ENCODE measurements around the gene FBXO21.
A peak's percentile ranks its signal among the peaks of the same experiment; 100 is the strongest.

The FBXO21 gene

DNA sequence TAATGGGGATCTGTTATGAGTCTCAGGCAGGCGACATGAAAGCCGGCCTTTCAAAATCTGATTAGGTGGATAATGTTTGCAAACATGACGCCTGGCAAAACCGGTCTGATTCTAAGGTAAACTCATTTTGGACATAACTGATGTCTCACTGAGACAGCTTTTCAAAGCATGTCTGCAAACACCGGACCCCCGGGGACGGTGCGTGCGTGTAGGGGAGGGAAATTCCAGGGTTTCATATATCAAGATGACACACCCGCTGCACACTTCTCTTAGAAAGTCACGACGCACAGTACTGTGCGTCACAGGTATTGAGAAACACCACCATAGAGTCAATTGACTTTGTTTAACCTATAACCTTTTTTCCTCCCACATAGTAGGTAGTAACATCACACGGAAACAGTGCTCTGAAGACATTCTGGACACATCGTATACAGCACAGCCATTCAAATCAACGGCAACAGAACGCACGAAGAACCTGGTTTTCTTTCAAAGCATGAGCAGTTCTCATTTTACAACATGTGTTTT lies 47.2 kb downstream of the FBXO21 start:
- no peak overlapping the region for H3K27ac ChIP-seq (ENCODE audit: insufficient read depth, low read length, poor library complexity, severe bottlenecking)
- H3K27me3 ChIP-seq (replicated peaks; ENCODE audit: control insufficient read depth, insufficient read depth, low read length, poor library complexity, severe bottlenecking) = no peaks in the 10 kb centered on the region
- H3K9me3 ChIP-seq (ENCODE audit: control insufficient read depth, low read length) = no peaks in the 10 kb centered on the region
- no peak for DNase-seq
- peaks cover 29% of the 10 kb centered on the region for H3K36me3 ChIP-seq (ENCODE audit: control insufficient read depth, insufficient read depth, low read length)
- H3K4me3 ChIP-seq (ENCODE audit: insufficient read depth, low read depth, low read length, poor library complexity, severe bottlenecking) = no peak overlapping the region
- no peaks in the 10 kb centered on the region for H3K4me1 ChIP-seq (ENCODE audit: control insufficient read depth, insufficient read depth, low read length, poor library complexity, severe bottlenecking)

DNA sequence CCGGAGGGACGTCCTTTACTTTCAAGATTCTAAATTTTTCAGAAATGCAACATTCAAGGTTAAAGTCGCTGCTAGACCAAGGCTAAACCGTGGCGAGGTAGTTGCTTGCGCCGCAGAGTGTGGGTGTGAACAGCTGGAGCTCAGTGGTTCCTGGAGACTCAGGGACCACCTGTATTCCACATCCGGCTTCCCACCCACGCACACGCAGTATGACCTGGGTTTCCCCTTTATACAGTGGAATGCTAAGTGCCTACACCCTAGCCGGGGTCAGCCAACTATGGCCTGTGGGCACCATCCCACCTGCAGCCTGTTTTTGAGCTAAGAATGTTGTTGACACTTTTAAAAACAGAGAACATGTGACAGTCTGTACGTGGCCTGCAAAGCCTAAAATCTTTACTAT lies 48.2 kb downstream of the FBXO21 start:
- H3K27me3 ChIP-seq (replicated peaks; ENCODE audit: control insufficient read depth, insufficient read depth, low read length, poor library complexity, severe bottlenecking) = no peaks in the 10 kb centered on the region
- no peak for DNase-seq
- H3K4me3 ChIP-seq (ENCODE audit: insufficient read depth, low read depth, low read length, poor library complexity, severe bottlenecking) = no peak overlapping the region
- H3K27ac ChIP-seq (ENCODE audit: insufficient read depth, low read length, poor library complexity, severe bottlenecking) = no peak overlapping the region
- H3K4me1 ChIP-seq (ENCODE audit: control insufficient read depth, insufficient read depth, low read length, poor library complexity, severe bottlenecking) = no peaks in the 10 kb centered on the region
- H3K36me3 ChIP-seq (ENCODE audit: control insufficient read depth, insufficient read depth, low read length) = peaks cover 29% of the 10 kb centered on the region
- H3K9me3 ChIP-seq (ENCODE audit: control insufficient read depth, low read length) = no peaks in the 10 kb centered on the region

DNA sequence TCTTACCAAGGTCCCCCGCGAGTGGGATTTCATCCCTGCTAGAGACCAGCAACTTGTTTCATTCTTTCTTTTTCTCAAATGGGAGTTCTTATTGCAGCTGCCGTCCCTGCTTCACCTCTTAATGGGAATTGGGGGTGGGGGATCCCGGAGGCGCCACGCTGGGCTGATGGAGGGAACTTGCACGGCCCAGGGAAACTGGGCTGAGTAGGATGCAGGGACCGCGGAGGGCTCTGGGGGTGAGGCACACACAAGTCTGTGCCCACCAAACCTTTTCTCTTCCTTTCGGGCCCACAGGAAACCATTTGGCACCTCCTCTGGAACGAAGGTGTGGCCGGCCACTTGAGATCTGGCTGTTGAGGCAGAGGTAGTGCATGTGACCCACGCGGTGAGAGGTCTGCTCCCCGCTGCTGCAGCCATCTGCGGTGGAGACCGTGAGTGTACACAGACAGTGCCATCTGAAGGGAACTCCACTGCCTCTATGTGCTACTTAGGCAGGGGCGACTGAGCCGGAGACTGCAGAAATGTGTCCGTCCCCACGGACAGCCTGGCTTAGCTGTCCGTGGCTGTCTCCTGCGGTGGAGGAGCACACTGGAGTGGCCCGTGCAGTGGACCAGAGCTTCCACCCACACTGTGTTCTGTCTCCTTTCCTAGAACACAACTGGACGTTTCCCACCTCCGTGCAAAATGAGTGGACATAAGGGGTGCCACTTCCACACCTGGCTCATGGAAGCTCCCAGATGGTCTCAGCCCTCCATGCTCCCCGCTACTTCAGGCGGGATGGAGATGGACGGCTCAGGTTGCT lies 49.0 kb downstream of the FBXO21 start:
- H3K9me3 ChIP-seq (ENCODE audit: control insufficient read depth, low read length) = no peaks in the 10 kb centered on the region
- no peak for DNase-seq
- H3K27ac ChIP-seq (ENCODE audit: insufficient read depth, low read length, poor library complexity, severe bottlenecking) = no peak overlapping the region
- H3K4me3 ChIP-seq (ENCODE audit: insufficient read depth, low read depth, low read length, poor library complexity, severe bottlenecking) = no peak overlapping the region
- no peaks in the 10 kb centered on the region for H3K4me1 ChIP-seq (ENCODE audit: control insufficient read depth, insufficient read depth, low read length, poor library complexity, severe bottlenecking)
- peaks cover 24% of the 10 kb centered on the region for H3K36me3 ChIP-seq (ENCODE audit: control insufficient read depth, insufficient read depth, low read length)
- no peaks in the 10 kb centered on the region for H3K27me3 ChIP-seq (replicated peaks; ENCODE audit: control insufficient read depth, insufficient read depth, low read length, poor library complexity, severe bottlenecking)

DNA sequence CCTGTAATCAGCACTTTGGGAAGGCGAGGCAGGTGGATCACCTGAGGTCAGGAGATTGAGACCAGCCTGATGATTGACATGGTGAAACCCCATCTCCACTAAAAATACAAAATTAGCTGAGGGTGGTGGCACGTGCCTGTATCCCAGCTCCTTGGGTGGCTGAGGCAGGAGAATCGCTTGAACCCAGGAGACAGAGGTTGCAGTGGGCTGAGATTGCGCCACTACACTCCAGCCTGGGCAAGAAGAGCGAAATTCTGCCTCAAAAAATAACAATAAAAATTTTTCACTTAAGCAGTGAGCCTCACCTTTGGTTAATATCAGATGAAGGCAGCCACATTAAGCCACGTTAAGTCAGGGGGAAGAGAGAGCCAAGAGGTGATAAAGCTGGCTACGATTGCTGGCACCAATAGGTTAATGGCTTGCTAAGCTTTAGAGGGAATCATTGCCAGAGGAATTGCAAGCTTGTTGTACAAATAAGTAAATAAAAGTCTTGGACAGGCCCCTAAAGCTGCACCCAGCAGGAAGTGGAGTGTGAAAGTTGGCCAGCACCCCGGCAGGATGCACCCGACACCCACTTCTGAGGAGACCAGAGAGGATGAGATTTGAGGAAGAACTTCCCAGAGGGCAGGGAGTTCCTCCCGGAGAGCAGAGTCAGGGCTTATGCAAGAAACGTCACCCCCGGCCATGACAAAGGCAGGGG lies 49.7 kb downstream of the FBXO21 start:
- no peaks in the 10 kb centered on the region for H3K9me3 ChIP-seq (ENCODE audit: control insufficient read depth, low read length)

DNA sequence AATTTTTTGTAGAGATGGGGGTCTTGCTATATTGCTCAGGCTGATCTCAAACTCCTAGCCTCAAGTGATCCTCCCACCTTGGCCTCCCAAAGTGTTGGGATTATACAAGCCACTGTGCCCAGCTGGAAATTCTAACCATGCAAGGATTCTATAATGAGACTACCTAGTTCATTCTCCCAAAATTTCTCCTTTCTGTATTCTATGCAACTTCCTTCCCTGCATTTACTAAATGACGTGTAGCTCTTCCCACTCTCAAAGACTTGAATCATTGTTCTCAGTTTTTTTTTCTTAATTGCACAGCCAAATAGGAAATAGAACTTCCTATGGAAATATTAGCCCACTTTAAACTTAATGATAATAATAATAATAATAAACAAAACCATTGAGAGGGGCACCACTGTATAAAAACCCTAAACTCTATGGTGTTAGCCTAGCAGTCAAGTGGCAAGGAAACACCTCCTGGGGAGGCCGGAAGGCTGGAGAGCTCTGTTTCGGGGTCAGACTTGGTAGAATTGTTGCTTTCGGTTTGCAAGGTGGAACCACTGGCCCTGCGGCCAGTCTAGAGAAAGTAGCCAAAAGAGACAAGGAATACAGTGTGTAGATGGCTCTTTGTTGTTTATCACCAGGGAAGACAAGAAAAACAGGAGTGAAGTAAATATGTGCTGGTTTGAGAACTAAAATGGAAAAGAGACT lies 51.1 kb downstream of the FBXO21 start:
- Histone ChIP-seq H3K9me3 (ENCODE audit: control insufficient read depth, low read length) (no peaks in the 10 kb centered on the region), H3K4me1 (ENCODE audit: control insufficient read depth, insufficient read depth, low read length, poor library complexity, severe bottlenecking) (peaks cover 3% of the 10 kb centered on the region), H3K27me3 (replicated peaks; ENCODE audit: control insufficient read depth, insufficient read depth, low read length, poor library complexity, severe bottlenecking) (no peaks in the 10 kb centered on the region), H3K36me3 (ENCODE audit: control insufficient read depth, insufficient read depth, low read length) (peaks cover 11% of the 10 kb centered on the region), H3K27ac (ENCODE audit: insufficient read depth, low read length, poor library complexity, severe bottlenecking) (no peak overlapping the region), H3K4me3 (ENCODE audit: insufficient read depth, low read depth, low read length, poor library complexity, severe bottlenecking) (no peak overlapping the region)
- DNase-seq = no peak

More for the DNA sequence above, 49.7 kb downstream of the FBXO21 start:
- no peak for DNase-seq
- H3K36me3 ChIP-seq (ENCODE audit: control insufficient read depth, insufficient read depth, low read length) = peaks cover 17% of the 10 kb centered on the region
- no peaks in the 10 kb centered on the region for H3K27me3 ChIP-seq (replicated peaks; ENCODE audit: control insufficient read depth, insufficient read depth, low read length, poor library complexity, severe bottlenecking)
- no peak overlapping the region for H3K27ac ChIP-seq (ENCODE audit: insufficient read depth, low read length, poor library complexity, severe bottlenecking)
- no peaks in the 10 kb centered on the region for H3K4me1 ChIP-seq (ENCODE audit: control insufficient read depth, insufficient read depth, low read length, poor library complexity, severe bottlenecking)
- no peak overlapping the region for H3K4me3 ChIP-seq (ENCODE audit: insufficient read depth, low read depth, low read length, poor library complexity, severe bottlenecking)

DNA sequence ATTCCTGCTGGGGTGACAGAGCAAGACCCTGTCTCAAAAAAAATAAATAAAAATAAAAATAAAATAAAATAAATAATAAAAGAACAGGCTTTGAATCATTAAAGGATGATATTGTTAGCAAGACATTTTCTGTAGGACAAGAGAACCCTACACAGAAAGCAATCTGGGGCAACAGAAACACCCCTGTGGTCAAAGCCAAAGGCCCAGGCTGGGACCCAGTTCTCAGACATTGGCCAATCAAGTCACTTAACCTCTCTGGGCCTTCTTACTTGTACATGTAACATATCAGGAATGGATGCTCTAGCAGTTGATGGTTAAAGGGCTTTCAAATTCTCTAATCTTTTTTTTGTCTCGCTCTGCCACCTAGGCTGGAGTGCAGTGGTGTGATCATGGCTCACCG lies 55.5 kb downstream of the FBXO21 start:
- no peak for DNase-seq
- H3K9me3 ChIP-seq (ENCODE audit: control insufficient read depth, low read length) = no peaks in the 10 kb centered on the region
- no peak overlapping the region for H3K4me3 ChIP-seq (ENCODE audit: insufficient read depth, low read depth, low read length, poor library complexity, severe bottlenecking)
- no peak overlapping the region for H3K27ac ChIP-seq (ENCODE audit: insufficient read depth, low read length, poor library complexity, severe bottlenecking)
- no peaks in the 10 kb centered on the region for H3K36me3 ChIP-seq (ENCODE audit: control insufficient read depth, insufficient read depth, low read length)
- H3K27me3 ChIP-seq (replicated peaks; ENCODE audit: control insufficient read depth, insufficient read depth, low read length, poor library complexity, severe bottlenecking) = no peaks in the 10 kb centered on the region
- H3K4me1 ChIP-seq (ENCODE audit: control insufficient read depth, insufficient read depth, low read length, poor library complexity, severe bottlenecking) = peaks cover 9% of the 10 kb centered on the region

DNA sequence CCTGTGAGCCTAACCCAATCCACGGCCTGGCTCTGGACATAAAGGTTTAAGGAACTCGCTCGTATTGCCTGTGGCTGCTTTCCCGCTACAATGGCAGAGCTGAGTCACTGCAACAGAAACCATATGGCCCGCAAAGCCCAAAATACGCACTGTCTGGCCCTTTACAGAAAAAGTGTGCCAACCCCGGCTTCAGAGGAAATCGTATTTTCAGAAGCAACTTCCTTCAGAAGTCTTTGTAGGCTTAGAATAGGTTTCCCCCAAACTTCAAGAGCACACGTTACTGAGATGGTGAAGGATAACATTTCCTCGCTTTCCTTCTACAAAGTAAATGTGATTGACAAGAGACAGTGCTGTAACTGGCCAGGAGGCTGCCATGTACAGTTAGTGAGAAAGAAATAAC lies 56.2 kb downstream of the FBXO21 start:
- peak in 1 of 3 donors; percentile 34 for DNase-seq
- H3K27me3 ChIP-seq (replicated peaks; ENCODE audit: control insufficient read depth, insufficient read depth, low read length, poor library complexity, severe bottlenecking) = no peaks in the 10 kb centered on the region
- peak overlapping the region; percentile 19 for H3K27ac ChIP-seq (ENCODE audit: insufficient read depth, low read length, poor library complexity, severe bottlenecking)
- H3K36me3 ChIP-seq (ENCODE audit: control insufficient read depth, insufficient read depth, low read length) = no peaks in the 10 kb centered on the region
- no peaks in the 10 kb centered on the region for H3K9me3 ChIP-seq (ENCODE audit: control insufficient read depth, low read length)
- peaks cover 9% of the 10 kb centered on the region for H3K4me1 ChIP-seq (ENCODE audit: control insufficient read depth, insufficient read depth, low read length, poor library complexity, severe bottlenecking)
- H3K4me3 ChIP-seq (ENCODE audit: insufficient read depth, low read depth, low read length, poor library complexity, severe bottlenecking) = no peak overlapping the region

DNA sequence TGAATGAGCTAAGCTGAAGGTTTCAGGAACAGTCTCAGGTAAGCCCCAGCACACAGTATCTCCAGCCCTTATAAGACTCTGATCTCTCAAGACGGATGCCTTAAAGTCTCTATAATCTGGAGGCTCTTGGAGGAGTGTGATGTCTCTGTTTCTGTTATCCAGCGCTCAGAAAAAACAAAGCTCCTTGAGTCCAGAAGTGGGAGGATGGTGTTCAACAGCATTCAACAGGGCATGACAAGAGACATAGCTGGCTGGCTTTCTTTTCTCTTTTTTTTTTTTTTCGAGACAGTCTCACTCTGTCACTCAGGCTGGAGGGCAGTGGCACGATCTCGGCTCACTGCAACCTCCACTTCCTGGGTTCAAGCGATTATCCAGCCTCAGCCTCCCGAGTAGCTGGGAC lies 59.5 kb downstream of the FBXO21 start:
- DNase-seq = no peak

DNA sequence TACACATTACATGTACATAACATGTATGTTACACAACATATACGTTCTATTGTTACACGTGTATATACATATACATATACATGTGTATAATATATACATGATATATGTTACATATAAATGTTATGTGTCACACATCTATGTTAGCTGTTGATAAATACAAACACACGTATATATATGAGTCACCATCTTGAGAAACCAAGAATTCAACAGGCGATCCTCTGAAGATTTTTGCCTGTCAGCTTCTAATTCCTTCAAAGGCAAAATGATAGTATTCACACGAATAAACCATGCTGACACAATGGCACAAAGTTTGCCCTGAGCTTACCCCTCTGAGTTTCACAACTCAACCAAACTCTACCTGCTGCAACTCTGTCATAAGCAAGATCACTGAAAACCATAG lies 60.9 kb downstream of the FBXO21 start:
- Histone ChIP-seq H3K27ac (ENCODE audit: insufficient read depth, low read length, poor library complexity, severe bottlenecking) (no peak overlapping the region), H3K27me3 (replicated peaks; ENCODE audit: control insufficient read depth, insufficient read depth, low read length, poor library complexity, severe bottlenecking) (no peaks in the 10 kb centered on the region), H3K36me3 (ENCODE audit: control insufficient read depth, insufficient read depth, low read length) (no peaks in the 10 kb centered on the region), H3K9me3 (ENCODE audit: control insufficient read depth, low read length) (no peaks in the 10 kb centered on the region), H3K4me3 (ENCODE audit: insufficient read depth, low read depth, low read length, poor library complexity, severe bottlenecking) (no peak overlapping the region), H3K4me1 (ENCODE audit: control insufficient read depth, insufficient read depth, low read length, poor library complexity, severe bottlenecking) (peaks cover 8% of the 10 kb centered on the region)
- DNase-seq = no peak

More for the DNA sequence above, 59.5 kb downstream of the FBXO21 start:
- no peaks in the 10 kb centered on the region for H3K9me3 ChIP-seq (ENCODE audit: control insufficient read depth, low read length)
- H3K27ac ChIP-seq (ENCODE audit: insufficient read depth, low read length, poor library complexity, severe bottlenecking) = no peak overlapping the region
- no peaks in the 10 kb centered on the region for H3K27me3 ChIP-seq (replicated peaks; ENCODE audit: control insufficient read depth, insufficient read depth, low read length, poor library complexity, severe bottlenecking)
- peaks cover 9% of the 10 kb centered on the region for H3K4me1 ChIP-seq (ENCODE audit: control insufficient read depth, insufficient read depth, low read length, poor library complexity, severe bottlenecking)
- H3K36me3 ChIP-seq (ENCODE audit: control insufficient read depth, insufficient read depth, low read length) = no peaks in the 10 kb centered on the region
- H3K4me3 ChIP-seq (ENCODE audit: insufficient read depth, low read depth, low read length, poor library complexity, severe bottlenecking) = no peak overlapping the region
